Measurements from ENCODE around the gene ANP32A. TPM values are rescaled to one million over a fixed set of nuclear protein-coding genes. Genes with fewer than 3 reads are reported as not detected.

Gene ANP32A
- total and polyA plus RNA-seq, 9 donors = 29.4 to 158 (median 86.3) TPM

- Histone ChIP-seq H3K4me1 (ENCODE audit: insufficient read depth) (peaks cover 9% of the 10 kb centered on the region), H3K27ac (no peak overlapping the region), H3K4me3 (no peak overlapping the region), H3K27me3 (no peaks in the 10 kb centered on the region), H3K9me3 (no peaks in the 10 kb centered on the region), H3K36me3 (no peaks in the 10 kb centered on the region)
- 70 to 72% (median 71%) methylated on average over 5 of the region's 5 CpGs for WGBS, 3 donors
- no peak for DNase-seq
- intact Hi-C loops (cut with DNase I) = no loop called here
- TF ChIP-seq EP300 (IDR thresholded peaks at IDR 0.05) (no peak), POLR2A (IDR thresholded peaks at IDR 0.05) (no peak), CTCF (IDR thresholded peaks at IDR 0.05) (no peak)
Measured at GRCh38 chr15:68785541-68785940, 35.2 kb downstream of the ANP32A start.

GRCh38 chr15:68784206-68784605 is 36.5 kb downstream of the ANP32A start:
- WGBS, 3 donors = 91 to 93% (median 91%) methylated on average over 13 of the region's 13 CpGs
- Histone ChIP-seq H3K4me1 (ENCODE audit: insufficient read depth) (no peaks in the 10 kb centered on the region), H3K36me3 (no peaks in the 10 kb centered on the region), H3K4me3 (no peak overlapping the region), H3K27me3 (no peaks in the 10 kb centered on the region), H3K27ac (no peak overlapping the region), H3K9me3 (no peaks in the 10 kb centered on the region)
- TF ChIP-seq POLR2A (IDR thresholded peaks at IDR 0.05) (no peak), EP300 (IDR thresholded peaks at IDR 0.05) (no peak), CTCF (IDR thresholded peaks at IDR 0.05) (no peak)
- DNase-seq = no peak
- intact Hi-C loops (cut with DNase I) = no loop called here

GRCh38 chr15:68783226-68784058 is 37.3 kb downstream of the ANP32A start:
- WGBS, 3 donors = 82 to 86% (median 86%) methylated on average over 9 of the region's 9 CpGs
- Histone ChIP-seq H3K36me3 (no peaks in the 10 kb centered on the region), H3K9me3 (no peaks in the 10 kb centered on the region), H3K4me1 (ENCODE audit: insufficient read depth) (no peaks in the 10 kb centered on the region), H3K27me3 (no peaks in the 10 kb centered on the region), H3K27ac (no peak overlapping the region), H3K4me3 (no peak overlapping the region)
- no peak for DNase-seq
- intact Hi-C loops (cut with DNase I) = no loop called here
- TF ChIP-seq POLR2A (IDR thresholded peaks at IDR 0.05) (no peak), CTCF (IDR thresholded peaks at IDR 0.05) (no peak), EP300 (IDR thresholded peaks at IDR 0.05) (no peak)

- no peaks in the 10 kb centered on the region for H3K36me3 ChIP-seq
- H3K4me1 ChIP-seq (ENCODE audit: insufficient read depth) = no peaks in the 10 kb centered on the region
- H3K27ac ChIP-seq = no peak overlapping the region
- no peak for DNase-seq
- H3K4me3 ChIP-seq = no peak overlapping the region
- WGBS, 3 donors = 85 to 88% (median 88%) methylated on average over 12 of the region's 12 CpGs
- TF ChIP-seq EP300 (IDR thresholded peaks at IDR 0.05) (no peak), CTCF (IDR thresholded peaks at IDR 0.05) (no peak), POLR2A (IDR thresholded peaks at IDR 0.05) (no peak)
- H3K9me3 ChIP-seq = no peaks in the 10 kb centered on the region
- intact Hi-C loops (cut with DNase I) = no loop called here
- H3K27me3 ChIP-seq = no peaks in the 10 kb centered on the region
Measured at GRCh38 chr15:68782589-68783161, 38.0 kb downstream of the ANP32A start.
